Liver (tissue), 3 donors: Measurements from ENCODE around the gene DAAM1.

ENCODE experiments used
- EGR1 ChIP-seq, 2 donors: IDR thresholded peaks; 2 replicates each; pipeline ENCODE4 v1.6.1; 2016 to 2018; ENCODE audit warnings: antibody characterized with exemption in 2 of 2, low read depth in 2 of 2
- REST ChIP-seq: IDR thresholded peaks from 2 replicates; pipeline ENCODE4 v1.6.1; 2016; ENCODE audit warnings: antibody characterized with exemption, mild to moderate bottlenecking
- SP1 ChIP-seq: IDR thresholded peaks from 2 replicates; pipeline ENCODE4 v1.6.1; 2018; ENCODE audit warnings: antibody characterized with exemption, mild to moderate bottlenecking
- ZBTB33 ChIP-seq: IDR thresholded peaks from 2 replicates; pipeline ENCODE4 v1.6.1; 2016; ENCODE audit warnings: antibody characterized with exemption
- TF ChIP-seq, protein P1 (sequence below): fragments of 150-350 bp; IDR thresholded peaks from 2 replicates; pipeline ENCODE4 v1.5.1; 2017; ENCODE audit warnings: improper control_type of control experiment, low read depth, low read length; ENCODE audit not compliant: missing input control
- TF ChIP-seq, protein P2 (sequence below): IDR thresholded peaks from 2 replicates; pipeline ENCODE4 v1.6.1; 2016; ENCODE audit warnings: antibody characterized with exemption
- donor health status: healthy.
- donor health status: healthy.

- TF ChIP-seq, protein P1, sequence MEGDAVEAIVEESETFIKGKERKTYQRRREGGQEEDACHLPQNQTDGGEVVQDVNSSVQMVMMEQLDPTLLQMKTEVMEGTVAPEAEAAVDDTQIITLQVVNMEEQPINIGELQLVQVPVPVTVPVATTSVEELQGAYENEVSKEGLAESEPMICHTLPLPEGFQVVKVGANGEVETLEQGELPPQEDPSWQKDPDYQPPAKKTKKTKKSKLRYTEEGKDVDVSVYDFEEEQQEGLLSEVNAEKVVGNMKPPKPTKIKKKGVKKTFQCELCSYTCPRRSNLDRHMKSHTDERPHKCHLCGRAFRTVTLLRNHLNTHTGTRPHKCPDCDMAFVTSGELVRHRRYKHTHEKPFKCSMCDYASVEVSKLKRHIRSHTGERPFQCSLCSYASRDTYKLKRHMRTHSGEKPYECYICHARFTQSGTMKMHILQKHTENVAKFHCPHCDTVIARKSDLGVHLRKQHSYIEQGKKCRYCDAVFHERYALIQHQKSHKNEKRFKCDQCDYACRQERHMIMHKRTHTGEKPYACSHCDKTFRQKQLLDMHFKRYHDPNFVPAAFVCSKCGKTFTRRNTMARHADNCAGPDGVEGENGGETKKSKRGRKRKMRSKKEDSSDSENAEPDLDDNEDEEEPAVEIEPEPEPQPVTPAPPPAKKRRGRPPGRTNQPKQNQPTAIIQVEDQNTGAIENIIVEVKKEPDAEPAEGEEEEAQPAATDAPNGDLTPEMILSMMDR: no peak
- TF ChIP-seq ZBTB33: no peak
- no peak for TF ChIP-seq SP1
- TF ChIP-seq REST: no peak
- no peak for TF ChIP-seq EGR1 (IDR thresholded peaks at IDR 0.05; ENCODE audit: low read depth in 2 of 2)
- TF ChIP-seq, protein P2, sequence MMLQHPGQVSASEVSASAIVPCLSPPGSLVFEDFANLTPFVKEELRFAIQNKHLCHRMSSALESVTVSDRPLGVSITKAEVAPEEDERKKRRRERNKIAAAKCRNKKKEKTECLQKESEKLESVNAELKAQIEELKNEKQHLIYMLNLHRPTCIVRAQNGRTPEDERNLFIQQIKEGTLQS: no peak
Observed at GRCh38 chr14:59359431-59360124, 171.1 kb downstream of the DAAM1 start.
